Breast epithelium (tissue), 4 donors: ENCODE data around the gene BOLA1. TPM values are rescaled to one million over a fixed set of nuclear protein-coding genes. Genes with fewer than 3 reads are reported as not detected.
A peak's percentile ranks its signal among the peaks of the same experiment; 100 is the strongest.

Experiments
- DNase-seq, 2 donors: peaks; one replicate each; pipeline ENCODE4 v3.0.0-alpha.2; 2019; ENCODE audit warnings: low spot score in 2 of 2
- H3K27ac ChIP-seq, 2 donors: fragments of 200-600 bp; sonication (generic) in 1 of 2; one replicate each; pipeline ENCODE4 v1.5.1; 2016 to 2019; ENCODE audit warnings: mild to moderate bottlenecking in 1 of 2
- H3K27me3 ChIP-seq, 2 donors: fragments of 200-600 bp; sonication (generic) in 1 of 2; one replicate each; pipeline versions ENCODE4 v1.5.1 to v1.6.0; 2017 to 2019; ENCODE audit warnings: control low read depth in 1 of 2, mild to moderate bottlenecking in 1 of 2
- H3K36me3 ChIP-seq: fragments of 200-600 bp; one replicate; pipeline ENCODE4 v1.5.1; 2019
- H3K4me1 ChIP-seq, 2 donors: fragments of 200-600 bp; sonication (generic); one replicate each; pipeline ENCODE4 v1.5.1; 2016 to 2019; ENCODE audit warnings: control low read depth in 1 of 2
- H3K4me3 ChIP-seq, 3 donors: fragments of 200-600 bp; sonication (generic); 1 replicate in 2 of 3; 2 replicates in 1 of 3; pipeline ENCODE4 v1.5.1; 2016 to 2019; ENCODE audit warnings: mild to moderate bottlenecking in 3 of 3, moderate library complexity in 2 of 3
- H3K9me3 ChIP-seq, 2 donors: fragments of 200-600 bp; sonication (generic) in 1 of 2; one replicate each; pipeline ENCODE4 v1.5.1; 2016 to 2019; ENCODE audit warnings: control low read depth in 1 of 2
- CTCF ChIP-seq, 3 donors: fragments of 450-650 bp; IDR thresholded peaks; one replicate each; pipeline ENCODE4 v1.5.1; 2016 to 2017; ENCODE audit warnings: antibody characterized with exemption in 3 of 3, mild to moderate bottlenecking in 3 of 3, moderate library complexity in 3 of 3
- POLR2A ChIP-seq: fragments of 450-650 bp; IDR thresholded peaks from one replicate; pipeline ENCODE4 v1.6.1; 2016; ENCODE audit warnings: antibody characterized with exemption, mild to moderate bottlenecking, moderate library complexity
- POLR2AphosphoS5 ChIP-seq, 3 donors: sonication (generic); formaldehyde crosslinking; IDR thresholded peaks; one replicate each; pipeline ENCODE4 v1.6.1; 2017; ENCODE audit warnings: antibody characterized with exemption in 3 of 3
- intact Hi-C: fragments of 100-400 bp; cut with DNase I; formaldehyde crosslinking; loops from one replicate; pipeline ENCODE4 v1.15.1; 2023; ENCODE audit warnings: low total_unique reads
- total RNA-seq, 3 donors: library from RNA; depleted of rRNA; stranded (reverse); fragments of >200 nt; gene quantifications; one replicate each; pipeline ENCODE4 v1.1.0, GENCODE V29; 2016

BOLA1 gene
- total RNA-seq, 3 donors from 2014 or later: 29.5 to 34.0 (median 33.4) TPM

GRCh38 chr1:149926296-149926695 is 26.9 kb downstream of the BOLA1 start:
- no peak overlapping the region for H3K27ac ChIP-seq

GRCh38 chr1:149927056-149927562 is 27.7 kb downstream of the BOLA1 start:
- TF ChIP-seq CTCF (IDR thresholded peaks at IDR 0.05) (no peak), POLR2A (no peak), POLR2AphosphoS5 (IDR thresholded peaks at IDR 0.05) (no peak)
- H3K36me3 ChIP-seq: no peaks in the 10 kb centered on the region
- H3K9me3 ChIP-seq: no peaks in the 10 kb centered on the region

More at GRCh38 chr1:149926296-149926695, 26.9 kb downstream of the BOLA1 start:
- peaks cover 5 to 16% of the 10 kb centered on the region in 2 donors for H3K4me1 ChIP-seq
- intact Hi-C loops: no loop called here
- no peaks in the 10 kb centered on the region for H3K9me3 ChIP-seq
- no peaks in the 10 kb centered on the region for H3K27me3 ChIP-seq
- H3K4me3 ChIP-seq: peak overlapping the region in 2 of 3 donors; percentile 92 to 99
- H3K36me3 ChIP-seq: no peaks in the 10 kb centered on the region
- no peak for DNase-seq
- TF ChIP-seq CTCF (IDR thresholded peaks at IDR 0.05): no peak
- TF ChIP-seq POLR2A: no peak
- TF ChIP-seq POLR2AphosphoS5 (IDR thresholded peaks at IDR 0.05): no peak

GRCh38 chr1:149927563-149928400 is 28.4 kb downstream of the BOLA1 start, which contains the start of gene SF3B4:
SF3B4 (minus strand) TSS chr1:149927803; CDS start chr1:149927759, 44 bp downstream.
- H3K36me3 ChIP-seq: no peaks in the 10 kb centered on the region

More at GRCh38 chr1:149927056-149927562, 27.7 kb downstream of the BOLA1 start:
- Histone ChIP-seq H3K27me3 (no peaks in the 10 kb centered on the region), H3K4me1 (peaks cover 5 to 16% of the 10 kb centered on the region in 2 donors), H3K27ac (peak overlapping the region; percentile 97), H3K4me3 (peak overlapping the region; percentile 84 to 99 (median 92))
- intact Hi-C loops: no loop called here
- no peak for DNase-seq

GRCh38 chr1:149928401-149928724 is 29.0 kb downstream of the BOLA1 start:
- no peak for TF ChIP-seq CTCF (IDR thresholded peaks at IDR 0.05)
- no peak for TF ChIP-seq POLR2AphosphoS5 (IDR thresholded peaks at IDR 0.05)
- no peak for TF ChIP-seq POLR2A
- peaks cover 5 to 16% of the 10 kb centered on the region in 2 donors for H3K4me1 ChIP-seq
- H3K36me3 ChIP-seq: no peaks in the 10 kb centered on the region
- intact Hi-C loops: no loop called here
- no peak for DNase-seq
- no peaks in the 10 kb centered on the region for H3K9me3 ChIP-seq
- H3K4me3 ChIP-seq: peak overlapping the region; percentile 84 to 99 (median 92)
- H3K27me3 ChIP-seq: no peaks in the 10 kb centered on the region
- H3K27ac ChIP-seq: peak overlapping the region; percentile 97

More at GRCh38 chr1:149927563-149928400, 28.4 kb downstream of the BOLA1 start, which contains the start of gene SF3B4:
- Histone ChIP-seq H3K4me3 (peak within 1 kb of the TSS; percentile 84 to 99 (median 92)), H3K4me1 (peaks cover 5 to 16% of the 10 kb centered on the region in 2 donors), H3K9me3 (no peaks in the 10 kb centered on the region), H3K27me3 (no peaks in the 10 kb centered on the region), H3K27ac (peak within 1 kb of the TSS; percentile 97)
- TF ChIP-seq POLR2A (peak; percentile 97), POLR2AphosphoS5 (IDR thresholded peaks at IDR 0.05) (peak; percentile 89 to 99 (median 98)), CTCF (IDR thresholded peaks at IDR 0.05) (peak in 1 of 3 donors; percentile 26)
- DNase-seq: peak; percentile 95 to 97
- intact Hi-C loops: no loop called here

GRCh38 chr1:149929856-149930255 is 30.5 kb downstream of the BOLA1 start:
- no peaks in the 10 kb centered on the region for H3K9me3 ChIP-seq
- H3K4me1 ChIP-seq: peaks cover 5 to 16% of the 10 kb centered on the region in 2 donors
- no peaks in the 10 kb centered on the region for H3K36me3 ChIP-seq
- no peak for TF ChIP-seq POLR2A
- H3K27me3 ChIP-seq: no peaks in the 10 kb centered on the region
- H3K4me3 ChIP-seq: no peak overlapping the region
- DNase-seq: no peak
- intact Hi-C loops: no loop called here
- no peak overlapping the region for H3K27ac ChIP-seq
